Measurements from ENCODE around the gene C11orf52.

C11orf52 gene

GRCh38 chr11:111954154-111954553, 35.4 kb downstream of the C11orf52 start:
- Histone ChIP-seq H3K27me3 (ENCODE audit: low read length) (no peaks in the 10 kb centered on the region), H4K20me1 (ENCODE audit: low read depth, low read length) (no peaks in the 10 kb centered on the region), H3K27ac (ENCODE audit: low read depth, low read length) (no peak overlapping the region), H3K4me3 (ENCODE audit: insufficient read depth, low read length, poor library complexity, severe bottlenecking) (no peak overlapping the region), H3K9ac (ENCODE audit: low read length) (no peak overlapping the region), H3K4me2 (ENCODE audit: low read depth, low read length, poor library complexity, severe bottlenecking) (no peak overlapping the region), H3K9me3 (ENCODE audit: insufficient read depth, low read length) (no peaks in the 10 kb centered on the region; the same call in 1 of the 2 replicates), H2AFZ (ENCODE audit: low read depth, low read length, severe bottlenecking) (no peak overlapping the region), H3K79me2 (ENCODE audit: insufficient read depth, low read length) (no peaks in the 10 kb centered on the region), H3F3A (ENCODE audit: insufficient read depth) (no peaks in the 10 kb centered on the region), H3K9me2 (replicated peaks; ENCODE audit: insufficient read depth, low read length) (no peaks in the 10 kb centered on the region), H3K36me3 (ENCODE audit: low read length) (no peaks in the 10 kb centered on the region)
- TF ChIP-seq EZH2phosphoT487 (conservative IDR thresholded peaks at IDR 0.05; ENCODE audit: low read length) (no peak), CTCF (IDR thresholded peaks at IDR 0.05; ENCODE audit: insufficient read depth, low read length, poor library complexity, severe bottlenecking) (no peak)

- no peaks in the 10 kb centered on the region for H3K9me2 ChIP-seq (replicated peaks; ENCODE audit: insufficient read depth, low read length)
- no peaks in the 10 kb centered on the region for H3K9me3 ChIP-seq (ENCODE audit: insufficient read depth, low read length)
- H3K4me2 ChIP-seq (ENCODE audit: low read depth, low read length, poor library complexity, severe bottlenecking), result no peak overlapping the region
- no peaks in the 10 kb centered on the region for H3F3A ChIP-seq (ENCODE audit: insufficient read depth)
- H3K27me3 ChIP-seq (ENCODE audit: low read length), result no peaks in the 10 kb centered on the region
- no peak overlapping the region for H3K27ac ChIP-seq (ENCODE audit: low read depth, low read length)
- no peak overlapping the region for H2AFZ ChIP-seq (ENCODE audit: low read depth, low read length, severe bottlenecking)
- no peaks in the 10 kb centered on the region for H3K36me3 ChIP-seq (ENCODE audit: low read length)
- H3K79me2 ChIP-seq (ENCODE audit: insufficient read depth, low read length), result no peaks in the 10 kb centered on the region
- no peak overlapping the region for H3K4me3 ChIP-seq (ENCODE audit: insufficient read depth, low read length, poor library complexity, severe bottlenecking)
- no peak overlapping the region for H3K9ac ChIP-seq (ENCODE audit: low read length)
- H4K20me1 ChIP-seq (ENCODE audit: low read depth, low read length), result no peaks in the 10 kb centered on the region
- TF ChIP-seq EZH2phosphoT487 (conservative IDR thresholded peaks at IDR 0.05; ENCODE audit: low read length) (no peak), CTCF (IDR thresholded peaks at IDR 0.05; ENCODE audit: insufficient read depth, low read length, poor library complexity, severe bottlenecking) (no peak)
Measured at GRCh38 chr11:111957663-111958444, 39.1 kb downstream of the C11orf52 start.

- H3K9me3 ChIP-seq (ENCODE audit: insufficient read depth, low read length), result no peaks in the 10 kb centered on the region
- no peaks in the 10 kb centered on the region for H3K79me2 ChIP-seq (ENCODE audit: insufficient read depth, low read length)
- H3F3A ChIP-seq (ENCODE audit: insufficient read depth), result no peaks in the 10 kb centered on the region
- no peaks in the 10 kb centered on the region for H3K36me3 ChIP-seq (ENCODE audit: low read length)
- H3K27me3 ChIP-seq (ENCODE audit: low read length), result no peaks in the 10 kb centered on the region
- H4K20me1 ChIP-seq (ENCODE audit: low read depth, low read length), result no peaks in the 10 kb centered on the region
- H3K4me3 ChIP-seq (ENCODE audit: insufficient read depth, low read length, poor library complexity, severe bottlenecking), result no peak overlapping the region
- no peak for TF ChIP-seq CTCF (IDR thresholded peaks at IDR 0.05; ENCODE audit: insufficient read depth, low read length, poor library complexity, severe bottlenecking)
- H3K27ac ChIP-seq (ENCODE audit: low read depth, low read length), result no peak overlapping the region
- H3K4me2 ChIP-seq (ENCODE audit: low read depth, low read length, poor library complexity, severe bottlenecking), result no peak overlapping the region
- no peak overlapping the region for H2AFZ ChIP-seq (ENCODE audit: low read depth, low read length, severe bottlenecking)
- H3K9ac ChIP-seq (ENCODE audit: low read length), result no peak overlapping the region
- no peaks in the 10 kb centered on the region for H3K9me2 ChIP-seq (replicated peaks; ENCODE audit: insufficient read depth, low read length)
Measured at GRCh38 chr11:111960916-111961315, 42.2 kb downstream of the C11orf52 start.
